Measurements from ENCODE around the gene IFNL2.
"Not testable (repeated sequence)": the region's sequence is repeated elsewhere in the genome, so short reads cannot be mapped to it uniquely, and the experiment has no call there.

The IFNL2 gene

GRCh38 chr19:39268085-39268484 is at the start of gene IFNL2:
Gene IFNL2, plus strand, starts transcription at chr19:39268396. Its CDS starts 173 bp downstream, at chr19:39268569.
- DNase-seq (ENCODE audit: low read depth) = not testable (repeated sequence)

- not testable (repeated sequence) for DNase-seq (ENCODE audit: low read depth)
Observed at GRCh38 chr19:39219108-39219507, 49.1 kb upstream of the IFNL2 start.

- DNase-seq (ENCODE audit: low read depth) = no peak
Observed at GRCh38 chr19:39223703-39224279, 44.4 kb upstream of the IFNL2 start.

- no peak for DNase-seq (ENCODE audit: low read depth)
Observed at GRCh38 chr19:39224910-39225309, 43.3 kb upstream of the IFNL2 start.

GRCh38 chr19:39230096-39230764 is 38.0 kb upstream of the IFNL2 start:
- DNase-seq (ENCODE audit: low read depth) = no peak

GRCh38 chr19:39232708-39233107 is 35.5 kb upstream of the IFNL2 start:
- DNase-seq (ENCODE audit: low read depth) = no peak

- DNase-seq (ENCODE audit: low read depth) = no peak
Observed at GRCh38 chr19:39236527-39236926, 31.7 kb upstream of the IFNL2 start.

- no peak for DNase-seq (ENCODE audit: low read depth)
Observed at GRCh38 chr19:39237200-39238184, 30.7 kb upstream of the IFNL2 start.

- DNase-seq (ENCODE audit: low read depth) = no peak
Observed at GRCh38 chr19:39238209-39238608, 30.0 kb upstream of the IFNL2 start.

GRCh38 chr19:39238944-39239343 is 29.3 kb upstream of the IFNL2 start:
- no peak for DNase-seq (ENCODE audit: low read depth)

- DNase-seq (ENCODE audit: low read depth) = no peak
Observed at GRCh38 chr19:39240421-39240820, 27.8 kb upstream of the IFNL2 start.

- DNase-seq (ENCODE audit: low read depth) = not testable (repeated sequence)
Observed at GRCh38 chr19:39243741-39244140, 24.5 kb upstream of the IFNL2 start.

- DNase-seq (ENCODE audit: low read depth) = not testable (repeated sequence)
Observed at GRCh38 chr19:39244410-39245100, 23.6 kb upstream of the IFNL2 start, which contains the start of gene IFNL3. Gene IFNL3, minus strand, starts transcription at chr19:39245006. Its CDS starts 39 bp downstream, at chr19:39244967.

- not testable (repeated sequence) for DNase-seq (ENCODE audit: low read depth)
Observed at GRCh38 chr19:39245166-39245565, 23.0 kb upstream of the IFNL2 start.

GRCh38 chr19:39246951-39247669 is 21.1 kb upstream of the IFNL2 start:
- no peak for DNase-seq (ENCODE audit: low read depth)

- DNase-seq (ENCODE audit: low read depth) = no peak
Observed at GRCh38 chr19:39247701-39248664, 20.2 kb upstream of the IFNL2 start.

GRCh38 chr19:39248806-39249205 is 19.4 kb upstream of the IFNL2 start, which contains the start of gene IFNL4:
Gene IFNL4, minus strand, starts transcription at chr19:39248856.
- DNase-seq (ENCODE audit: low read depth) = no peak

- no peak for DNase-seq (ENCODE audit: low read depth)
Observed at GRCh38 chr19:39251081-39251480, 17.1 kb upstream of the IFNL2 start.

- DNase-seq (ENCODE audit: low read depth) = no peak
Observed at GRCh38 chr19:39251846-39252245, 16.4 kb upstream of the IFNL2 start.

GRCh38 chr19:39252458-39252857 is 15.7 kb upstream of the IFNL2 start:
- DNase-seq (ENCODE audit: low read depth) = no peak
